Mucosa of descending colon (tissue), 3 donors: ENCODE results near the gene SORD. TPM values are rescaled to one million over a fixed set of nuclear protein-coding genes. Genes with fewer than 3 reads are reported as not detected.
"Not testable (repeated sequence)": the region's sequence is repeated elsewhere in the genome, so short reads cannot be mapped to it uniquely, and the experiment has no call there.

Source experiments
- ATAC-seq: fragments of 200-7000 bp; cut with Tn5 transposase; one replicate; pipeline ENCODE4 v1.9.1; 2020; ENCODE audit warnings: mild to moderate bottlenecking, moderate library complexity
- DNase-seq, 3 donors: peaks; one replicate each; pipeline ENCODE4 v3.0.0-alpha.2; 2020
- H3K36me3 ChIP-seq: fragments of 200-600 bp; one replicate; pipeline ENCODE4 v1.8.0; 2021; ENCODE audit warnings: low read depth, mild to moderate bottlenecking
- H3K4me1 ChIP-seq: fragments of 200-600 bp; one replicate; pipeline ENCODE4 v1.8.0; 2021; ENCODE audit warnings: low read depth, mild to moderate bottlenecking
- H3K4me3 ChIP-seq: fragments of 200-600 bp; one replicate; pipeline ENCODE4 v1.8.0; 2021; ENCODE audit warnings: mild to moderate bottlenecking
- H3K9me3 ChIP-seq: fragments of 200-600 bp; one replicate; pipeline ENCODE4 v1.8.0; 2021; ENCODE audit warnings: mild to moderate bottlenecking
- intact Hi-C, 2 donors: fragments of 100-400 bp; cut with DNase I in 1 of 2; cut with micrococcal nuclease in 1 of 2; formaldehyde crosslinking; loops; one replicate each; pipeline versions ENCODE4 v1.11.0 to v1.11.1; 2022; cut with DNase I, micrococcal nuclease
- long read RNA-seq, 2 donors: library from polyadenylated mRNA; unstranded; transcript quantifications; one replicate each; pipeline ENCODE4 v2.0.0, GENCODE V29; 2019 to 2021
- total RNA-seq, 3 donors: library from RNA; stranded (reverse); fragmentation: NEBNext Ultra II Directional in 2 of 3; extraction: Animal tissue kit (Norgen Biotek cat#: 25700) in 2 of 3; gene quantifications; one replicate each; pipeline versions ENCODE4 v1.2.1 to v1.2.4, GENCODE V29; 2021 to 2023
- TF ChIP-seq, protein P1 (sequence below): fragments of 200-600 bp; IDR thresholded peaks from one replicate; pipeline ENCODE4 v1.8.0; 2022; ENCODE audit warnings: antibody characterized with exemption, mild to moderate bottlenecking
- donor health status: DM: no; HTN: no; CAD: no; lungs with moderate emphysema.
- donor health status: DM: no; HTN: no; CAD: no.
- donor health status: DM: no; HTN: yes; CAD: no.

SORD gene
- total RNA-seq: 10 to 100 TPM; 11.7 to 31.1 (median 15.8) TPM
- long read RNA-seq, donor 1, full-length matches to known transcripts: 10 of 14 reads
- long read RNA-seq, donor 1, partial matches to known transcripts: 1 of 14 reads
- long read RNA-seq, donor 1, other reads (novel, unspliced or antisense): 3 of 14 reads
- long read RNA-seq, donor 2, full-length matches to known transcripts: 26 of 29 reads
- long read RNA-seq, donor 2, partial matches to known transcripts: 0 of 29 reads
- long read RNA-seq, donor 2, other reads (novel, unspliced or antisense): 3 of 29 reads

DNA sequence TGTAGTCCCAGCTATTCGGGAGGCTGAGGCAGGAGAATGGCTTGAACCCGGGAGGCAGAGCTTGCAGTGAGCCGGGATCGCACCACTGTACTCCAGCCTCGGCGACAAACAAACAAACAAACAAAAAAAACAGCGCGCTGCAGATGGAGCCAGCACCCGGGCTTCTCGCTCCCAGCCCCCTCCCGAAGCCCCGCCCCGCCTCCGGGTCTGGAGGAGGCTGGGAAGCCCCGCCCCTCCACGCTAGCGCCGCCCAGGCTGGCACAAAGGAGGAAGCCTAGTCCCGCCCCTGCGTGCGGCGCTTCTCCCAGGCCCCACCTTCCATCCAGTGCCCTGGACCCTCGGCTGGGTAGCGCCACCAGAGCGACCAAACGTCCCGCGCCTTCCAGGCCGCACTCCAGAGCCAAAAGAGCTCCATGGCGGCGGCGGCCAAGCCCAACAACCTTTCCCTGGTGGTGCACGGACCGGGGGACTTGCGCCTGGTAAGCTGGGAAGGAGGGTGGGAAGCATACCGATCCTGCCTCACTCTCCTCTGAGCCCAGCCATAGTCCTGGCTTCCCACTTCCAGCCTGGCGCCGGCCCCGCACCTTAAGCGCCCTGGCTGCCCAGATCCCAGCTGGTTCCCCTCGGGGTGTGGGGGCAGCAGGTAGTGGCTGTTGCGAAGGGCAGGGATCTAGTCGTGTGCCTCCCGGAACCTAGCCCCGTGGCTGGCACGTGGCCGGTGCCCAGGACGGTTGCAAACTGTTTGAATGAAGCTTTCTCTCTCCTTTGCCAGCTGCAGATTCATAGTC, at the start of gene SORD:
Gene SORD (plus strand): TSS at position 325 of the 788 bp plus-strand sequence. CDS start 89 bp downstream, at position 414.
- DNase-seq (peak; percentile 96 to 98 (median 97)), ATAC-seq (peak; percentile 99)
- Histone ChIP-seq H3K9me3 (no peaks in the 10 kb centered on the region), H3K4me3 (peak within 1 kb of the TSS; percentile 44), H3K4me1 (peaks cover 9% of the 10 kb centered on the region), H3K36me3 (no peaks in the 10 kb centered on the region)
- intact Hi-C loops: no loop called here
- TF ChIP-seq, protein P1, sequence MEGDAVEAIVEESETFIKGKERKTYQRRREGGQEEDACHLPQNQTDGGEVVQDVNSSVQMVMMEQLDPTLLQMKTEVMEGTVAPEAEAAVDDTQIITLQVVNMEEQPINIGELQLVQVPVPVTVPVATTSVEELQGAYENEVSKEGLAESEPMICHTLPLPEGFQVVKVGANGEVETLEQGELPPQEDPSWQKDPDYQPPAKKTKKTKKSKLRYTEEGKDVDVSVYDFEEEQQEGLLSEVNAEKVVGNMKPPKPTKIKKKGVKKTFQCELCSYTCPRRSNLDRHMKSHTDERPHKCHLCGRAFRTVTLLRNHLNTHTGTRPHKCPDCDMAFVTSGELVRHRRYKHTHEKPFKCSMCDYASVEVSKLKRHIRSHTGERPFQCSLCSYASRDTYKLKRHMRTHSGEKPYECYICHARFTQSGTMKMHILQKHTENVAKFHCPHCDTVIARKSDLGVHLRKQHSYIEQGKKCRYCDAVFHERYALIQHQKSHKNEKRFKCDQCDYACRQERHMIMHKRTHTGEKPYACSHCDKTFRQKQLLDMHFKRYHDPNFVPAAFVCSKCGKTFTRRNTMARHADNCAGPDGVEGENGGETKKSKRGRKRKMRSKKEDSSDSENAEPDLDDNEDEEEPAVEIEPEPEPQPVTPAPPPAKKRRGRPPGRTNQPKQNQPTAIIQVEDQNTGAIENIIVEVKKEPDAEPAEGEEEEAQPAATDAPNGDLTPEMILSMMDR: no peak

DNA sequence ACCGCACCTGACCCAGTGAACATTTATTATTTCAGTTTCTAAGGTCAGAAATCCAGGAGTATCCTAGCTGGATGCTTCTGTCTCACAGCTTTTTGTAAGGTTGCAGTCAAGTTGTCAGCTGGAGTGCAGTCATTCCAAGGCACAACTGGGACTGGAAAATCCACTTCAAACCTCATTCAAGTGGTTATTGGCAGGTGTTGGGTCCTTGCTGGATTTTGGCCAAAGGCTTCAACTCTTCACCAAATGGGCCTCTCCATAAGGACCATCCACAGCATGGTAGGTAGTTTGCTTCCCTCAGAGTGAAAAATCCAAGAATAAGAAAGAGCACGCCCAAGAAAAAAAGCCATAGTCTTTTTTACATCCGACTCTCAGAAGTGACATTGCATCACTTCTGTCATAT, 46.8 kb upstream of the SORD start:
- H3K4me1 ChIP-seq, intact Hi-C loops, H3K36me3 ChIP-seq, ATAC-seq, H3K4me3 ChIP-seq, H3K9me3 ChIP-seq, DNase-seq: not testable (repeated sequence)

DNA sequence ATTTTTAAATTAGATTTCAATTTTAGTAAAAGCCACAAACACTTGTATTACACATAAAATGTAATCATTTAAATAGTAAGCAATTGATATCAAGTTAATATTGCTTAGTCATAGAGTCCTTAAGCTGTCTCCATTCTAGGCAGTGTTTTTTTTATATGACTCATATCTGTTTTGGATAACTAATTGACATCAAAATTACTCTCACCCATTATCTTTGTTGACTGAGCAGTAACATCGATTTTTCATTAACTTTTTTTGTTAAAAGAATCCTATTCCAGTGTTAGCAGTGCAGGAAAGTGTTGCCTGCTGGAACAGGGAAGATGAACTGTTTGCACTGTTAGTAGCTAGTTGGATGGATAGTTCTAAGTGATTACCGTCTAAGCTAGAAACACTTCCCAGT, 45.2 kb upstream of the SORD start:
- intact Hi-C loops, H3K9me3 ChIP-seq, ATAC-seq, DNase-seq, H3K4me3 ChIP-seq, H3K36me3 ChIP-seq, H3K4me1 ChIP-seq: not testable (repeated sequence)

DNA sequence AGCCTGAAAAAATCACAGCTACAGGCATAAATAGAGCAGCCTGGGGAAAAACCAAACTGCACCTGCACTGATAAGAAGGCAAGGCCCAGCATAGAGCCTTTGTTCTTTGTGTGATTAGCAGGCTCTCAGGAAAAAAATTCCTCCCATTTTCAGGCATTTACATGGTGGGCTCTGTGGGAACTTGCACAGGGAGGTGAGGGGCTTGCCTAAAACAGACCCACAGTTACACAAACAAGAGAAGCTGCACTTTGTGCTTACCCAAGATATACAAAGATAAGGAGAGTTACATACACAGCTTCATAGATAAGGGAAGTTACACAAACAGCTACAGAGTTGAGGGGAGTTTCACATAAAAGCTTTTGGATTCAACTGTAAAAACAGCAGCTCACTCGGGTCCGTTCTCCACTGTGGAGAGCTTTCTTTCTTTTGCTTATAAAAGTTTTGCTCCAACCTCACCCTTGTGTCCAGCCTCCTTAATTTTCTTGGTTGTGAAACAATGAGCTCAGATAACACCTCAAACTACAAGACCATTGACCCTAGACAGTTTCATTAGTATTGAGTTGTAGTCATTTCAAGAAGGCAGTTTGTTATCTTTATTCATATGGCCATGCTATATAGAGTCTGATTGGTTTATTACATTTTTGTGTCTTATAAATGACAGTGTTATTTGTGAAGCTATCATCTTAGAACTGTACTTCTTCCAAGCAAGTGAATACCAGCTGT, 43.2 kb upstream of the SORD start:
- H3K36me3 ChIP-seq, H3K4me1 ChIP-seq, DNase-seq, intact Hi-C loops, H3K9me3 ChIP-seq, H3K4me3 ChIP-seq: not testable (repeated sequence)
- peak; percentile 44 for ATAC-seq

DNA sequence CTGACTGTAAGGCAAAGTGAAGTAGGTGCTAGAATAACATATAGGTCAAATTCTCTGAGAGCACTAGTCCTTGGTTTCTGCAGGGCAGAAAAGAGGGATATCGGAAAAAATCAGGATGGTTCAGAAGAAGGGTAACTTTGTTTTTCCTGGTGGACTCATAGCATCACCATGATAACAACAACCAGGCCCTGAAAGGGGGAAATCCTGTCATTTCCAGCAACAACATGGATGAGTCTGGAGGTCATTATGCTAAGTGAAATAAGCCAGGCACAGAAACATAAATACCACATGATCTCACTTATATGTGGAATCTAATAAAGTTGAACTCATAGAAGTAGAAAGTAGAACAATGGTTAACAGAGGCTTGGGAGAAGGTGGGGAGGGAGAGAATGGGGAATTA, 38.9 kb upstream of the SORD start:
- H3K4me1 ChIP-seq, ATAC-seq, H3K36me3 ChIP-seq, H3K9me3 ChIP-seq, intact Hi-C loops, H3K4me3 ChIP-seq, DNase-seq: not testable (repeated sequence)

DNA sequence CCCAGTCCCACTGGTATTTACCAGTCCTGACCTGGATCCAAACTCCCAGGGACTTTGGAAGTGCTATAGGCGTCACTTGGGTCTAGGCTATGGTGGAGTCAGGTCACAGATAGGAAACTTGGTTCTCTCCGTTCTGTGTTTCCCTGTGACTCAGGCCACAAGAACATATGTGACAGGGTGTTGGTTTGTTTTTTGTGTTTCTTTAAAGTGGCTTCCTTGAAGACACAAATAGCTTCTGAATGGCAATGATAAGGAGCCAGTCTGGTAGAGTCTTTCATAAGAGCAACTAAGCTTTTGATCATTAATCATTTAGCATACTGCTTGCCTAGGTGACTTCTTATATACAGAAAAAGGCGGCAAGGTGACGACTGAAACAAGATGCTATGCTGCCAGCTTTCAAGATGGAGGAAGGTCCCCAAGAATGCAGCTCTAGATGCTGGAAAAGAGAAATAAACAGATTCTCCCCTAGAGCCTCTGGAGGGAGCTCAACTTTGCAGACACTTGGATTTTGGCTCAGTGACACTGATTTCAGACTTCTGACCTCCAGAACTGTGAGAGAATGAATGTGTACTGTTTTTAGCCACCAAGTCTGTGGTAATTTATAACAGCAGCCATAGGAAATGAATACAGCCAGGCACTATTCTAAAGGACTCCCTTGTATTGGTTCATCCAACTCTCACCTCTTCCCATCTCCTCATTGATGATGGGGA, 36.5 kb upstream of the SORD start:
- intact Hi-C loops, ATAC-seq, H3K9me3 ChIP-seq, H3K4me1 ChIP-seq, DNase-seq, H3K36me3 ChIP-seq, H3K4me3 ChIP-seq: not testable (repeated sequence)

DNA sequence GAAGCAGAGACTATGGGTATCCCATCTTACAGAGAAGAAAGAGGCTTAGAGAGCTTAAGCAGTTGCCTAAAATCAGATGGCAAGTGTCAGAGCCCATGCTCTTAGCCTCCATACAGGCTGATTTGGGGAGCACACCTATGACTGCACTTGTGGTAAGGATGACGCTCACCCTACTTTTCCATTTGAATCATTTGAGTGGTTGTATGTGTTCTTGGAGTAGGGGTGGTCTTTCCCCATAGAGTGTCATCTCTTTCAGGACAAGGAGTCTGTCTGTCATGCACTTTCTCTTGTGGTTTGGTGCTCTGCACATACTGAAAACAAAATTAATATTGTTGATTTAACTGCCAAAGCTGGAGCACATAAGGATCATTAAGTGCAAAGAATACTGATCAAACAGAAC, 35.3 kb upstream of the SORD start:
- H3K4me1 ChIP-seq, H3K9me3 ChIP-seq, DNase-seq, H3K4me3 ChIP-seq, intact Hi-C loops, ATAC-seq, H3K36me3 ChIP-seq: not testable (repeated sequence)

DNA sequence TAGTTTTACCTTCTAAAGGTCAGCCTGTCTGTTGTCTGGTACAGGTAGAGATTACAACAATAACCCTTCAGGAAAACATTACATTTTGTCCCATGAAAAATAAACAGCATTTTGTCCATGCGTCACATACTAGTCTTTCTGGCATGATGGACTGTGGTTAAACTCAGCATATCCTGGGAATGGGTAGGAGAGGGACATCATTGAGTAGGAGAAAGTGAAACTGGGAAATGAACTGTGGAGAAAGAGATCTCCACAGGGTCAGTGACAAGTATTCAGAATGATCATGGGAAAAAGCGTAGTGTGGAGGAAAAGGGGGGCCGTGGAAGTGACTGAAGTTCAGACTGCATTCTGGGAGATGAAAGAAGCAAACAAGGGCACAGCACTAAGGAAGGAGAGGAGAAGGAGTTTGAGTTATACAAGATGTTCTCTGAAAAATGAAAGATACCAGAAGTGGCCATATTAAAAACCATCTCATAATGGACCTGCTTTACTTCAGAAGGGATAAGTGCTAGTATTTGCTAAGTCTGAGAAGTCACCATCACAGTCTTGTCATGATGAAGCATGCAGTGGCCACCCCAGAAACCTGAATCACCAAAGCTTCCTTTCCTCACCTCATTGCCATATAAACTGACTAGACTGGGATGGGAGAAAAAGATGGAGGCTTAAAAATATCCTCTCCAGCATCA, 34.7 kb upstream of the SORD start:
- intact Hi-C loops, H3K4me1 ChIP-seq, H3K36me3 ChIP-seq, DNase-seq, H3K4me3 ChIP-seq, H3K9me3 ChIP-seq, ATAC-seq: not testable (repeated sequence)

DNA sequence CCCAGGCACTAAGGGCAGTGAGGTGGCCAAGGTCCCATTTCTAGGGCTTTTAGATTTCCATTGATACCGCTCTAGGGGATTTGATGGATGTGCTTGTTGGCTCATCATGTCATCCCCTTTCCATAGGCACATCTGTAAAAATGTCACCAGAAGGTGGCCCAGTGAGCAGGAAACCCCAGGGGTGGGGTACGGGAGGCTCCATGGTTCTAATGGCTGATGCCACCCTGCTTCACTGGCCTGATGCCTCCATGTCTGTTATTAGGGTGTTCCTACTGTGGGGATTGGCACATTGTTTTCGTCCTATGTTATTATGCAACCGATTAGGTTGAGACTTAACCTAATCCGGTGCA, 34.1 kb upstream of the SORD start:
- intact Hi-C loops, H3K36me3 ChIP-seq, H3K4me1 ChIP-seq, ATAC-seq, DNase-seq, H3K9me3 ChIP-seq, H3K4me3 ChIP-seq: not testable (repeated sequence)

DNA sequence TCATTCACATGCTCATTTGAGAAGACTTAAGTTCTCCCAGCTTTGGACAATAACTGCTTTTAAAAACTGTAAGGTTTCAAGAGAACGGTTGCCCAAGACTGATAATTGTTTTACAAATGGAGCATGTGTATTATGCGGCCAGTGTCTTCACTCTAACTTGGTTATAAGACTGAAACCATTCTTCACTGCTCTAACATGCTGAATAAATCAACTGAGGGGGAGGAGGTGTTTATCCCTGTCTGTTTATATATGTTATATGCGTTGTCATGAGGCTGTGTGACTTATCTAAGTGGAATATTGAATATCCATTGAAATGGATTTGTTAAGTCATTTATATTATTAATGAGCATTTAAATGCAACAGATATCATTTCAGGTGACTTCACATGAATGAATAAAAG, 25.4 kb upstream of the SORD start:
- H3K36me3 ChIP-seq, H3K4me3 ChIP-seq, H3K9me3 ChIP-seq, ATAC-seq, DNase-seq, H3K4me1 ChIP-seq, intact Hi-C loops: not testable (repeated sequence)
